Subcutaneous adipose tissue (tissue), 4 donors: Measurements from ENCODE around the gene ZNF692. TPM values are rescaled to one million over a fixed set of nuclear protein-coding genes. Genes with fewer than 3 reads are reported as not detected.

Experiments
- small RNA-seq: library from RNA; depleted of rRNA; stranded (forward); fragments of <200 nt; gene quantifications from one replicate; pipeline ENCODE3, GENCODE V24; 2016
- total RNA-seq, 4 donors: library from RNA; depleted of rRNA; stranded (reverse); fragments of >200 nt; gene quantifications; one replicate each; pipeline ENCODE4 v1.1.0, GENCODE V29; 2016
- TF ChIP-seq, protein P1 (sequence below): fragments of 450-650 bp; IDR thresholded peaks from one replicate; pipeline ENCODE4 v1.5.1; 2016; ENCODE audit warnings: low read depth, mild to moderate bottlenecking, control low read depth, antibody characterized with exemption, moderate library complexity

Gene ZNF692
- total RNA-seq, 4 donors from 2014 or later: 14.8 to 21.5 (median 18.3) TPM

DNA sequence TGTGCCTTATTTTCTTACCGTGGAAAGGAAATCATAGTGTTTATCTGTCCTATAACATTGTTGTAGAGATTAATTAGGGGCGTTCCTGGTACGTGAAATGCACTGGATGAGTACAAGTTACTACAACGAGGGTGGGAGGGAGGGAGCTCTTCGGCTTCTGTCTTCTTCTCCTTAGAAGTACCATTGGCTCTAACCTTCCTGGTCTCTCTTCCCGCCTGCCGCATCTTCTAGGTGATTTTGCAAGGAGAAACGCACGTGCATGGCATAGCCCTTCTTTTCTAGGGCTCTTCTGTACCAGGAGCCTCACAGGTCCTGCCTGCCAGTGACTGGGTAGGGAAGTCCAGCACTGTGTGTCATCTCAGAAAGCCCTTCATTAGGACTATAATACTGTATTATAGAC lies 50.0 kb downstream of the ZNF692 start:
- TF ChIP-seq, protein P1, sequence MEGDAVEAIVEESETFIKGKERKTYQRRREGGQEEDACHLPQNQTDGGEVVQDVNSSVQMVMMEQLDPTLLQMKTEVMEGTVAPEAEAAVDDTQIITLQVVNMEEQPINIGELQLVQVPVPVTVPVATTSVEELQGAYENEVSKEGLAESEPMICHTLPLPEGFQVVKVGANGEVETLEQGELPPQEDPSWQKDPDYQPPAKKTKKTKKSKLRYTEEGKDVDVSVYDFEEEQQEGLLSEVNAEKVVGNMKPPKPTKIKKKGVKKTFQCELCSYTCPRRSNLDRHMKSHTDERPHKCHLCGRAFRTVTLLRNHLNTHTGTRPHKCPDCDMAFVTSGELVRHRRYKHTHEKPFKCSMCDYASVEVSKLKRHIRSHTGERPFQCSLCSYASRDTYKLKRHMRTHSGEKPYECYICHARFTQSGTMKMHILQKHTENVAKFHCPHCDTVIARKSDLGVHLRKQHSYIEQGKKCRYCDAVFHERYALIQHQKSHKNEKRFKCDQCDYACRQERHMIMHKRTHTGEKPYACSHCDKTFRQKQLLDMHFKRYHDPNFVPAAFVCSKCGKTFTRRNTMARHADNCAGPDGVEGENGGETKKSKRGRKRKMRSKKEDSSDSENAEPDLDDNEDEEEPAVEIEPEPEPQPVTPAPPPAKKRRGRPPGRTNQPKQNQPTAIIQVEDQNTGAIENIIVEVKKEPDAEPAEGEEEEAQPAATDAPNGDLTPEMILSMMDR: no peak

DNA sequence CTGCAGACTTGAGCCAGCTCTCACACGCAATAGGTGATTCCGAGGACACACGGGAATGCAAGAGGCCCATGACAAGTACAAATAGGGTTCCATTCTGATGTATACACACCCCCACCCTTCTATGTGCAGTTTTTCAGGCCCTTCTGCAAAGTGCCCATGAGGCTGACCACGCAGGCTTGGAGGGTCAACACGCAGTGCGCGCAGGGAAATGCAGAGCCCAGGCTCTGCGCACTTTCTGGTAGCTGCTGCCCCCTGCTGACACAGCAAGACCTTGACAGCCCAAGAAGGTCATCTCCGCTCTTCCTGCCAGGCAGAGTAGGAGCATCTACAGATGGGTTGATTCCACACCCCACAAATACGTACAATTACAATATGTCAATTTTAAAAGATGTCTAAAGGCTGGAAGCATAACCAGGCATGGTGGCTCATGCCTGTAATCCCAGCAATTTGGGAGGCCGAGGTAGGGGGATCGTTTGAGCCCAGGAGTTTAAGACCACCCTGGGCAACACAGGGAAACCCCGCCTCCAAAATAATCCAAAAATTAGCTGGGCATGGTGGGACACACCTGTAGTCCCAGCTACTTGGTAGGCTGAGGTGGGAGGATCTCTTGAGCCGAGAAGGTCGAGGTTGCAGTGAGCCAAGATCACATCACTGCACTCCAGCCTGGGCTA lies 51.7 kb downstream of the ZNF692 start:
- TF ChIP-seq, protein P1: no peak

DNA sequence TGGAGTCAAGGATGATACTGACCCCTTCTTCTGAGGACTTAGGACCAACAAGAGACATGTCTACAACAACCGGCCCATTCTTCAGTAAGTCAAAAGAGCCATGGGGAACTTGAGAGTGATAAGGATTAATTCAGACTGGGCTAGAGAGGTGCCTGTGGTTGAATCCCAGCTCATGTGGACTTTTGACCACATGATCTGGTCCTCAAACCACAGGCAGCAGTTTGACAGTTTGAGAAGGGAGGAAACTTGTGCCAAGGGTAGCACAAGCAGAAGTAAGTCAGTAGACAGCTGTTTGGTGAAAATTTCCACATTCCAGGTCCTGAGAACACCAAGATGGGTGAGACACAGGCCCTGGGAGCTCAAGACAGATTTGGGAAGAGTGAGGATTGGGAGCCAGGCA lies 53.0 kb downstream of the ZNF692 start:
- TF ChIP-seq, protein P1: no peak

DNA sequence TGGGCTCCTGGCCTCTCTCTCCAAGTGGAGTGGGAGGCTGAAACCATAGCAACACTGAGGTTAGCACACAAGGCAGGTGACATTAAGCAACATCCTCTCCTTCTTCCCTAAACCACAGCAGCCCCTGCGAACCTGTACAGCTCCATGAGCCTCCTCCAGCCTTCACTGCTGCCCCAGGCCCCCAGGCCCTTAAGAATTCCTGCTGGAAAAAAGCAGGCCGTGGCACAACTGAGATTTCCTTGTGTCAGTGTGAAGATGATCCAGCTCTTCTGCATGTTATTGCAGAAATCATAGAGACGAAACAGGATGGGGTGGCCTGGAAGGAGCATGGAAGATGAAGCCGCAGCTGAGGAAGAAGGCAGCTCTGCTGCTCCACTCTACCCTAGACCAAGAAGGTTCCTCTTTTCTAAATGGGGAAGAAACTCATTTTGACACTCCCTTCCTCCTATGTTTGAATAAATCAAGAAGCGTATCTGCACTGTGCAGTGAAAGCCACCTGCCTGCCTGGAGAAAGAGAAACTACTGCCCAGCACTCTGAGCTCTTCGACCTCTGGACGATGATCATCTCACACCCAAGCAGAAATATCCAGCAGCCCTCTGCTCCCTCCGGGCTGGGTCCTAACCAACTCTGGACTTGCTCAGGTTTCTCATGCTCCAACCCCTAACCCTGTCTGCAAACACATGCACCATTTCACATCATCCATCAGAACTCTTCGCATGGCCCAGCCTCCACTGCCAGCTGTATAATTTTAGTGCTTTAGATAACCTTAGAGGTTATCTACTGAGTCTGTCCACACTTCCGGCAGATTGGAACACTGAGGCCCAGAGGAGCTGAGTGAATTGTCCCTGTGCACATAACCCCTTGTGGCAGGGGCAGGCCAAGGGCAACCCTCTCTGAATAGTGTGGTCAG lies 53.9 kb downstream of the ZNF692 start:
- TF ChIP-seq, protein P1: no peak

DNA sequence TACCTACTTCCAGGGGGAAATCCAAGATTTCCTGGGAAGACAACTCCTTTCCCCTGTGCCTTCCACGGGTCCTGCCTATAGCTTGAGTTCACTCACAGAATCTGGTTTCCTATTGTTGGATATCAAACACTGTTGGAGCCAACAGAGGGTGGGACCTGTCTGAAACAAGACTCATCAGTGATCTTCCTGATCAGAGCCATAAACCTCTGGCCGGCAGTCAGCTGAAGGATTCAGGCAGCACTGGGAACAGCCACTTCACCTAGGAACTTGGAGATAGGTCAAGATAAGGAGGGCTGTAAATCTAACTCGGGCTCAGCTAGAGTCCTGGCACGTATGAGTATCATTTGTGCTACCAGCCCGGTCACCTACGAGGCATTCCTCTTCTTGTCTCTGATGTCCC lies 56.4 kb downstream of the ZNF692 start:
- TF ChIP-seq, protein P1: no peak

DNA sequence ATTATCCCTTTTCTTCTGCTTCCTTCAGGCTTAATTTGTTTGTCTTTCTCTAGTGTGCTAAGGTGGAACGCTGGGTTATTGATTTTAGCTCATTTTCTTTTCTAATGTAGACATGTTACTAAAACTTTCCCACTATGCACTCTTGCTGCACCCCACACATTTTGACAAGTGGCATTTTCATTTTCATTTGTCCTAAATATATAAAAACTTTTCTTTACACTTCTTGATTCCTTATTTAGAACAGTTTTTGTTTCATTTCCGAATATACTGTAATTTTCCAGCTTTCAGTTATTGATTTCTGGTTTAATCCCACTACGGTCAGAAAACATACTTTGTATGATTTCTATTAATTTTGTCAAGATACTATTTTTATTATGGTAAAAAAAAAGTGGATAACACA lies 58.4 kb downstream of the ZNF692 start:
- TF ChIP-seq, protein P1: no peak

Small RNAs within 50 kb of the gene (small RNA-seq; reads per million reads assigned to genes)
- gene MIR3124: not detected

Other genes starting within 250 kb of the ZNF692 start
- not detected for gene OR2T11, start 224.0 kb downstream of the ZNF692 start, total RNA-seq
- not detected for gene OR2T35, start 213.8 kb downstream of the ZNF692 start, total RNA-seq
- gene OR2T27, start 203.6 kb downstream of the ZNF692 start, total RNA-seq: not detected
- not detected for gene OR14I1, start 156.3 kb downstream of the ZNF692 start, total RNA-seq
- gene LYPD8, start 103.3 kb downstream of the ZNF692 start, total RNA-seq: not detected
- gene SH3BP5L, start 33.2 kb downstream of the ZNF692 start, total RNA-seq: 10 to 100 TPM in 3 of 4 donors, 1 to 10 TPM in 1; 7.2 to 18.8 (median 13.1) TPM
- gene ZNF672, start 20.9 kb downstream of the ZNF692 start, total RNA-seq: 10 to 100 TPM; 16.5 to 25.6 (median 19.7) TPM
- gene PGBD2, start 47.1 kb upstream of the ZNF692 start, total RNA-seq: 1 to 10 TPM; 4.6 to 6.4 (median 5.3) TPM